Effector memory CD4-positive, alpha-beta T cell (primary cell): ENCODE measurements around the gene CLIC3.

ENCODE experiments used
- DNase-seq, 3 donors: peaks; one replicate each; pipeline ENCODE4 v3.0.0-alpha.2; 2020
- H3K27ac ChIP-seq: 2 replicates; pipeline ENCODE4 v1.7.0; 2013; ENCODE audit warnings: mild to moderate bottlenecking, low read length, moderate library complexity; ENCODE audit not compliant: insufficient read depth, poor library complexity, severe bottlenecking
- H3K27me3 ChIP-seq: replicated peaks from 2 replicates; pipeline ENCODE4 v1.7.0; 2013; ENCODE audit warnings: mild to moderate bottlenecking, low read length; ENCODE audit not compliant: insufficient read depth, control insufficient read depth, poor library complexity, severe bottlenecking
- H3K36me3 ChIP-seq: 2 replicates; pipeline ENCODE4 v1.7.0; 2013; ENCODE audit warnings: mild to moderate bottlenecking, low read length, moderate library complexity; ENCODE audit not compliant: control insufficient read depth, insufficient read depth
- H3K4me1 ChIP-seq: 2 replicates; pipeline ENCODE4 v1.7.0; 2013; ENCODE audit warnings: low read length, mild to moderate bottlenecking; ENCODE audit not compliant: control insufficient read depth, insufficient read depth, poor library complexity, severe bottlenecking
- H3K4me3 ChIP-seq: 2 replicates; pipeline ENCODE4 v1.7.0; 2013; ENCODE audit warnings: low read length, low read depth, mild to moderate bottlenecking; ENCODE audit not compliant: insufficient read depth, poor library complexity, severe bottlenecking
- H3K9me3 ChIP-seq: 2 replicates; pipeline ENCODE4 v1.7.0; 2013; ENCODE audit warnings: mild to moderate bottlenecking, low read length, moderate library complexity; ENCODE audit not compliant: control insufficient read depth

CLIC3 gene

DNA sequence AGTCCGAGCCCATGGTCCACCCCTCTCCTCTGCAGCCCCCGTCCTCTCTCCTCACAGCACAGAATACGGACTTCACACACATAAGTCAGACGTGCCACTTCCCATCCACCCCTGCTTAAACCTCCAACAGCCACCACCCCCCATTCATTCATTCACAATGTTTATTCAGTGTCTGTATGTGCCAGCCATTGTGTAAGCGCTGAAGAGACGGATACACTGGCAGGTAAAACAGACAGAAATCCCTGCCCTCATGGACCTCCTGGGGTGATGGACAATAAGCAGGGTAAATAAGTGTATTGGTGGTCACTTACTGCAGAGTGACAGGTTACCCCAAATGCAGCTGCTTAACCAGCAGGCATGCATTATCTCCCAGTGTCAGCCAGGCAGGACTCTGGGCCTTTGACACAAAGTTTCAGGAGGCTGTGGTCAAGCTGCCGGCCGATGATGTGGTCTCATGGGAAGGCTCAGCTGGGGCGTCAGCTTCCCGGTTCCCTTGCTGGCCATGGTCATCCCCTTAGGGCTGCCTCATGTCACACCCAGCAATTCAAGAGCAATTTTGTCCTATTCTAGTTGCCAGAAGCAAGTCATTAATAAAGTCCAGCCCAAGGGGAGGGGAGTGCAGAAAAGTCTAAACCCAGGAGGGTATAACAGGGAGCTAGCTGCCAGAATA is 6.0 kb downstream of the CLIC3 start:
- H3K27me3 ChIP-seq = peaks cover 7% of the 10 kb centered on the region
- no peak overlapping the region for H3K4me3 ChIP-seq
- no peak overlapping the region for H3K27ac ChIP-seq
- H3K4me1 ChIP-seq = peaks cover 23% of the 10 kb centered on the region
- no peak for DNase-seq
- no peaks in the 10 kb centered on the region for H3K9me3 ChIP-seq
- H3K36me3 ChIP-seq = peaks cover 14% of the 10 kb centered on the region

DNA sequence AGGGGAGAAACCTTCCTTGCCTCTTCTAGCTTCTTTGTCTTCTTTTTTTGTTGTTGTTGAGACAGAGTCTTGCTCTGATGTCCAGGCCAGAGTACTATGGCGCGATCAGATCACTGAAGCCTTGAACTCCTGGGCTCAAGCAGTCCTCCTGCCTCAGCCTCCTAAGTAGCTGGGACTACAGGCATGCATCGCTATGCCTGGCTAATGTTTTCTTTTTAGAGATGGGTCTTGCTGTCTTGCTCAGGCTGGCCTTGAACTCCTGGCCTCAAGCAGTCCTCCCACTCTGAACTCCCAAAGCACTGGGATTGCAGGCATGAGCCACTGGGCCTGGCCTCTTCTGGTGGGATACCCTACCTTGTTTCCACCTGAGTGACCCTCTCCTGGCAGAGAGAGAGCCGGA is 7.5 kb downstream of the CLIC3 start:
- H3K36me3 ChIP-seq = peaks cover 5% of the 10 kb centered on the region
- H3K27me3 ChIP-seq = peaks cover 20% of the 10 kb centered on the region
- H3K27ac ChIP-seq = no peak overlapping the region
- no peak overlapping the region for H3K4me3 ChIP-seq
- no peak for DNase-seq
- no peaks in the 10 kb centered on the region for H3K9me3 ChIP-seq
- H3K4me1 ChIP-seq = peaks cover 21% of the 10 kb centered on the region

DNA sequence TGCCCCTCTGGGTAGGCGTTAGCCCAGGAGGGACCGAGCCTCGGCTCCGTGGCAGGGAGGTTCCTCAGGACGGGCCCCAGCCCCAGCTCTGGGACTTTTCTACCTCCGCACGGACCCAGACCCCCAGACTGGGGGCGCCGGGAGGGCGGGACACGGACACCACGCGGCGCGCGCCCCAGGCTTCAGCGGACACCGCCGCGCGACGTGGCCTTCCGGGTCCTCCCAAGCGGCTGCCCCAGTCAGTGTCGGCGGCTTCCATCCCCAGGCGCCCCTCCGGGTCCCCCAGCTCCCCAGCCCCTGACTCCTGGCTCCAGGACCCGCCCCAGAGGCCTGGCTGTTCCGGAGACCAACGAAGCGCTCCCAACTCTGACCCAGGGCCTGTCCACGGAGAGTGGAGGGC is 10.5 kb downstream of the CLIC3 start:
- no peaks in the 10 kb centered on the region for H3K36me3 ChIP-seq
- H3K27me3 ChIP-seq = peaks cover 20% of the 10 kb centered on the region
- no peak for DNase-seq

DNA sequence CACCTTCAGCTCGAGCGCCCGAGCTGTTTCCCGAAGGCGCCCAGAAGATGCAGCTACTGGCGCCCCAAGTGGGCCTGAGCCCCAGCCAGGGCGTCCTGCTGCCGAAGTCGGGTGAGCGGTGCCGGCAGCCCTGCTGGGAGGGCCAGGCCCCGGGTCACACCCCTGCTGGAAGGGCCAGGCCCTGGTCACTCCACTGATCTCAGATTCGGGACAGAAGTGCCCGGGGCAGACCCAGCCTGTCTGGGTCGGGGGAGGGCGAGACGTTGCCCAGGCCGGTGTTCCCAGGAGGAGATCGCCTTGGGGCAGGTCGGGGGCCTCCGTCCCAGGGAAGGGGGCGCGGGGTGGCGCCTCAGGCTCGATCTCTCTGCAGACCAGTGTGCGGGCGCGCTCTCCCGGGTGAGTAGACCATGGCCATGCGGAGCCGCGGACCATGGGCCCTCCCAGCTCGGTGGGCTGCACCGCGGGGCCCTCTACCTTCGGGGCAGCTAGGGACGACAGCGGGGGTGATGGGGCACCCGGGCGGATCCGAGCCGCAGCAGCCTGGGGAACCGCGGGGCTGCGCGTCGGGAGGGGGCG is 11.3 kb downstream of the CLIC3 start:
- Histone ChIP-seq H3K9me3 (no peaks in the 10 kb centered on the region), H3K27ac (no peak overlapping the region), H3K4me3 (no peak overlapping the region), H3K4me1 (peaks cover 7% of the 10 kb centered on the region), H3K27me3 (peaks cover 20% of the 10 kb centered on the region), H3K36me3 (no peaks in the 10 kb centered on the region)
- no peak for DNase-seq

More for the DNA sequence above, 10.5 kb downstream of the CLIC3 start:
- H3K27ac ChIP-seq = no peak overlapping the region
- no peaks in the 10 kb centered on the region for H3K9me3 ChIP-seq
- peaks cover 7% of the 10 kb centered on the region for H3K4me1 ChIP-seq
- H3K4me3 ChIP-seq = no peak overlapping the region

DNA sequence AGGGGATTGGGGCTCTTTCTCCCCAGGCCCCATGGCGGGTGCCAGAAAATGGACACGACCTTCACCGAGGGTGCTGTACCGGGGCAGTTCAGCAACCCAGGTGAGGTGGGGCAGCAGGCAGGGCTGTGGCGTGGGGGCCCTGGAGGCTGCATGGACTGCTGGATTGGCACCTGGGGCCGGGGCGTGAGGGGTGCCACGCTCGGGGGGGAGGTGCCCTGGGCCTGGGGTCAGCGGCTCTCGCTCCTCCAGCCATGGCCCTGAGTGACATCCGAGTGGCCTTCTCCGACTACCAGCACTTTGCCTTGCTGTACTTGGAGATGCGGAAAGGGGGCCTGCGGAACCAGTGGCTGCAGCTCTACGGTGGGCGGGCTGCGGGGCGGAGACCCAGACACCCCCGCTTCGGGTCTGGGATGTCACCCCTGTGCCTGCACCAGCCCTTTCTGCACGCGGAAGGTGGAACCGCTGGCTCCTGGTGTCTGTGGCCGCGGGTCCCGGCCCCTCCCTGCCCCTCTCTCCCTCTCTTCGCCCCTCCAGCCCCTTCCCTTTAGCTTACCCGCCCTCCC is 11.8 kb downstream of the CLIC3 start:
- Histone ChIP-seq H3K4me3 (no peak overlapping the region), H3K36me3 (no peaks in the 10 kb centered on the region), H3K27ac (no peak overlapping the region), H3K9me3 (no peaks in the 10 kb centered on the region), H3K4me1 (peaks cover 7% of the 10 kb centered on the region), H3K27me3 (peaks cover 20% of the 10 kb centered on the region)
- no peak for DNase-seq

GRCh38 chr9:136983656-136984314 is 12.6 kb downstream of the CLIC3 start:
- H3K27ac ChIP-seq = no peak overlapping the region
- H3K36me3 ChIP-seq = no peaks in the 10 kb centered on the region
- peaks cover 7% of the 10 kb centered on the region for H3K4me1 ChIP-seq
- H3K27me3 ChIP-seq = peaks cover 20% of the 10 kb centered on the region
- no peak overlapping the region for H3K4me3 ChIP-seq
- no peaks in the 10 kb centered on the region for H3K9me3 ChIP-seq
- DNase-seq = no peak

- Histone ChIP-seq H3K4me3 (no peak overlapping the region), H3K36me3 (no peaks in the 10 kb centered on the region), H3K9me3 (no peaks in the 10 kb centered on the region), H3K27ac (no peak overlapping the region), H3K27me3 (peaks cover 20% of the 10 kb centered on the region), H3K4me1 (peaks cover 7% of the 10 kb centered on the region)
- no peak for DNase-seq
These were observed 13.2 kb downstream of the CLIC3 start for GRCh38 chr9:136983167-136983566.

DNA sequence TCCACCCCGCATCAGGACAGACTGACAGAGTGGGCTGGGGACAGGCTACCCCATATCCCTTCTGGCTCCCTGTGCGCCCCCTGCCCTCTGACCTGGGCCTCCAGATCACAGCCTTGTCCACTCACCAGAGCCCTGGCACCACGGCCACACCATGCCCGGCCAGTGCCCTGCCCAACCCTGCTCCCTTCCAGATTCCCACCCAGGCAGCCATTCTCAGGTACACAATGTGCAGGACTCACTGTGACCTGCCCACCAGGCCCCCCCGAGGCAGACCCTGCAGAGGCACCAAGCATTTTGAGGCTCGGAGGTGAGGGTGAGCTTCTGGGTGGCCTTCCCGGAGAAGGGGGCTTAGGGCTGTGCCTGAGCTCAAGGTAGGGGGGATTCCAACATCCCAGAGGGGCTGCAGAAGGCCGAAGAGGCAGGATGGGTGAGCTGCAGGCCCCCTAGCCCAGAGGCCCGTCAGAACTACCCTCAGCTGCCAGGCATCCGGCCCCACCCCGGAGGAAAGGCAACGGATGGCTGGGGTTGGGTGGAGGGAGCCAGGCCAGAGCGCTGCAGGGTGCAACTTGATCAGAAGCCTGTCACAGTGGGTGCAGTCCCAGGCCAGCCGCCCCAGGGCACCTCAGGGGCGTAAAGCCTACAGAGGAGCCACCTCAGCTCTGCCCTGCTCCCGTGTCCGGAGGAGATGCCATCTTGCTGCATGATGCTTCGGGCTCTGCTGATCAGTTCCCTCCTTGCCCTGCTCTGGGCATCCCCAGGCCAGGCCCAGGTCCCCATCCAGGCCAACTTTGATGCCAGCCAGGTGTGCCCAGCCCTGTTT is 13.9 kb downstream of the CLIC3 start, which contains the start of gene LCNL1:
TSS of gene LCNL1 (plus strand) at position 762 of the 820 bp plus-strand sequence. CDS start 594 bp downstream, outside the sequence.
- H3K36me3 ChIP-seq = no peaks in the 10 kb centered on the region
- no peak within 1 kb of the TSS for H3K27ac ChIP-seq
- H3K4me1 ChIP-seq = peaks cover 11% of the 10 kb centered on the region
- no peaks in the 10 kb centered on the region for H3K9me3 ChIP-seq
- DNase-seq = no peak
- H3K4me3 ChIP-seq = no peak within 1 kb of the TSS
- peaks cover 20% of the 10 kb centered on the region for H3K27me3 ChIP-seq

DNA sequence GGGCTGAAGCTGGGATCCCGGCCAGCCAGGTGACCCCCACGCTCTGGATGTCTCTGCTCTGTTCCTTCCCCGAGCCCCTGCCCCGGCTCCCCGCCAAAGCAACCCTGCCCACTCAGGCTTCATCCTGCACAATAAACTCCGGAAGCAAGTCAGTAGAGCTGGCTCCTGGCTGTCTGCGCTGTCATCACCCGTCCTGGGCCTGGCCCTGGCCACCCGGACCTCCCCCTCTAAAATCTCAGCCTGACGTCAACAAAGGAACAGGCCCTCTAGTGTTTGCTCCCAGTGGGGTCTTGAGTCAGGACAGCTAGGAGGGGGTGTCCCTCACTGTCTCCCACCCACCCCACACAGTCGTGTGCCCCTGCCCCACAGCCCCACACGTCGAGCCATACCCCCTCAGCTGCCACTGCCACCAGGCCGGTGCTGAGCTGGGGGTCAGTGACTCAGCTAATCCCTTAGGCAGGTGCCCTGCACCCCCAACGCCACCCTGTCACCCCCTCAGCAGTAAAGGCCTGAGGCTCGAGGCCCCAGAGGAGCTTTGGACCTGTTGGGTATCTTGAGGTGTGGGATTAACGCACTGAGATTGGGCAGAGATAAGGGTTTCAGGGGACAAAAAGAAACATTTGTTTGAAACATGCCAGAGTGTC is 14.7 kb downstream of the CLIC3 start:
- no peak overlapping the region for H3K27ac ChIP-seq
- H3K9me3 ChIP-seq = no peaks in the 10 kb centered on the region
- peaks cover 15% of the 10 kb centered on the region for H3K4me1 ChIP-seq
- no peak overlapping the region for H3K4me3 ChIP-seq
- H3K27me3 ChIP-seq = peaks cover 20% of the 10 kb centered on the region
- no peak for DNase-seq
- no peaks in the 10 kb centered on the region for H3K36me3 ChIP-seq
